Ishikawa (cell line): ENCODE results near the gene LRPAP1.

ENCODE experiments used
- CEBPB ChIP-seq: IDR thresholded peaks from 2 replicates; pipeline ENCODE4 v1.6.1; 2012
- CREB1 ChIP-seq: IDR thresholded peaks from 2 replicates; pipeline ENCODE4 v1.6.1; 2012; ENCODE audit warnings: low read depth
- EGR1 ChIP-seq: IDR thresholded peaks from 2 replicates; pipeline ENCODE4 v1.6.1; 2012
- EP300 ChIP-seq: IDR thresholded peaks from 2 replicates; pipeline ENCODE4 v1.6.1; 2012; ENCODE audit warnings: borderline replicate concordance
- FOXM1 ChIP-seq: IDR thresholded peaks from 2 replicates; pipeline ENCODE4 v1.6.1; 2012; ENCODE audit warnings: low read depth, borderline replicate concordance
- MAX ChIP-seq: IDR thresholded peaks from 2 replicates; pipeline ENCODE4 v1.6.1; 2012
- NFIC ChIP-seq: IDR thresholded peaks from 2 replicates; pipeline ENCODE4 v1.6.1; 2012
- RAD21 ChIP-seq: IDR thresholded peaks from 2 replicates; pipeline ENCODE4 v1.6.1; 2012; ENCODE audit warnings: low read depth
- REST ChIP-seq: IDR thresholded peaks from 2 replicates; pipeline ENCODE4 v1.6.1; 2012; ENCODE audit warnings: low read depth, mild to moderate bottlenecking
- TAF1 ChIP-seq: IDR thresholded peaks from 2 replicates; pipeline ENCODE4 v1.6.1; 2012; ENCODE audit warnings: low read depth, mild to moderate bottlenecking
- TCF12 ChIP-seq: IDR thresholded peaks from 2 replicates; pipeline ENCODE4 v1.6.1; 2012; ENCODE audit warnings: low read depth
- TEAD4 ChIP-seq: IDR thresholded peaks from 2 replicates; pipeline ENCODE4 v1.6.1; 2012
- USF1 ChIP-seq: IDR thresholded peaks from 2 replicates; pipeline ENCODE4 v1.6.1; 2012
- YY1 ChIP-seq: IDR thresholded peaks from 2 replicates; pipeline ENCODE4 v1.6.1; 2012; ENCODE audit warnings: low read depth
- ZBTB7A ChIP-seq: IDR thresholded peaks from 2 replicates; pipeline ENCODE4 v1.6.1; 2012; ENCODE audit warnings: low read depth

LRPAP1 gene

GRCh38 chr4:3531879-3532750 is at the start of gene LRPAP1:
Gene LRPAP1 (minus strand): TSS chr4:3532422. CDS start chr4:3532412, 10 bp downstream.
- no peak for TF ChIP-seq FOXM1
- no peak for TF ChIP-seq TCF12
- TF ChIP-seq TAF1, result peak; percentile 95
- no peak for TF ChIP-seq RAD21
- TF ChIP-seq NFIC, result no peak
- TF ChIP-seq MAX, result peak; percentile 48
- no peak for TF ChIP-seq CREB1
- TF ChIP-seq TEAD4, result no peak
- TF ChIP-seq YY1, result peak; percentile 96
- TF ChIP-seq EP300, result no peak
- peak; percentile 30; the same call in 1 of the 2 replicates for TF ChIP-seq EGR1
- TF ChIP-seq USF1, result no peak
- no peak for TF ChIP-seq REST
- TF ChIP-seq CEBPB, result no peak
- TF ChIP-seq ZBTB7A, result 0 out of 2 replicates have a peak, but pooled peaks have one; percentile 51

GRCh38 chr4:3575426-3576369 is 43.5 kb upstream of the LRPAP1 start:
- peak; percentile 62; the same call in 1 of the 2 replicates for TF ChIP-seq EGR1

- no peak for TF ChIP-seq USF1
- TF ChIP-seq EGR1, result no peak
- TF ChIP-seq YY1, result no peak
- TF ChIP-seq ZBTB7A, result no peak
- TF ChIP-seq RAD21, result no peak
- TF ChIP-seq CREB1, result no peak
- no peak for TF ChIP-seq REST
These were observed 40.9 kb upstream of the LRPAP1 start for GRCh38 chr4:3573131-3573530.

GRCh38 chr4:3572363-3572762 is 40.1 kb upstream of the LRPAP1 start:
- TF ChIP-seq ZBTB7A, result no peak
- no peak for TF ChIP-seq TCF12
- TF ChIP-seq USF1, result no peak
- TF ChIP-seq EGR1, result no peak
- TF ChIP-seq TEAD4, result no peak
- TF ChIP-seq REST, result no peak
- TF ChIP-seq EP300, result no peak
- TF ChIP-seq MAX, result no peak
- no peak for TF ChIP-seq FOXM1
- TF ChIP-seq CREB1, result no peak
- TF ChIP-seq TAF1, result no peak
- TF ChIP-seq RAD21, result no peak
- TF ChIP-seq CEBPB, result no peak
- TF ChIP-seq NFIC, result no peak
- TF ChIP-seq YY1, result no peak
